ENCODE measurements around the gene GATAD2B. TPM values are rescaled to one million over a fixed set of nuclear protein-coding genes. Genes with fewer than 3 reads are reported as not detected.

Gene GATAD2B
- total RNA-seq, 1 donor from 2014 or later, result 48.4 TPM

GRCh38 chr1:153852170-153852569, 70.6 kb downstream of the GATAD2B start:
- no peaks in the 10 kb centered on the region for H3K27me3 ChIP-seq (ENCODE audit: insufficient read depth, low read length)
- peaks cover 40% of the 10 kb centered on the region for H3K79me2 ChIP-seq (ENCODE audit: insufficient read depth, low read length)
- H4K20me1 ChIP-seq (ENCODE audit: insufficient read depth, low read length), result peaks cover 60% of the 10 kb centered on the region
- H3K9me3 Mint-ChIP-seq (ENCODE audit: unreplicated experiment), result no peaks in the 10 kb centered on the region
- DNase-seq (ENCODE audit: low read depth) (no peak), FAIRE-seq (no peak)
- no peaks in the 10 kb centered on the region for H3K9me3 ChIP-seq (ENCODE audit: insufficient read depth, low read depth, low read length)
- peaks cover 23% of the 10 kb centered on the region for H3K36me3 Mint-ChIP-seq (ENCODE audit: low read depth, unreplicated experiment)
- H3K9ac ChIP-seq (ENCODE audit: low read length), result no peak overlapping the region
- H3K27ac ChIP-seq (ENCODE audit: low read depth, low read length), result no peak overlapping the region
- H3K4me2 ChIP-seq (ENCODE audit: low read length), result no peak overlapping the region
- no peak overlapping the region for H3K27ac Mint-ChIP-seq (ENCODE audit: unreplicated experiment)
- H3K27me3 Mint-ChIP-seq (ENCODE audit: low read depth, unreplicated experiment), result no peaks in the 10 kb centered on the region
- no peaks in the 10 kb centered on the region for H3K4me1 ChIP-seq (ENCODE audit: insufficient read depth, low read length)
- H3K36me3 ChIP-seq (ENCODE audit: insufficient read depth, low read length), result no peaks in the 10 kb centered on the region
- H3K4me1 Mint-ChIP-seq (ENCODE audit: low read depth, unreplicated experiment), result no peaks in the 10 kb centered on the region
- H3K4me3 Mint-ChIP-seq (ENCODE audit: unreplicated experiment), result no peak overlapping the region
- H2AFZ ChIP-seq (ENCODE audit: low read depth, low read length), result no peak overlapping the region
- H3K4me3 ChIP-seq (ENCODE audit: insufficient read depth, low read depth, low read length), result no peak overlapping the region
- TF ChIP-seq EZH2 (IDR thresholded peaks at IDR 0.05; ENCODE audit: insufficient read depth, low read length) (no peak), CTCF (IDR thresholded peaks at IDR 0.05; ENCODE audit: insufficient read depth, low read depth, low read length) (no peak)

- Mint-ChIP-seq H3K27me3 (ENCODE audit: low read depth, unreplicated experiment) (no peaks in the 10 kb centered on the region), H3K4me3 (ENCODE audit: unreplicated experiment) (no peak overlapping the region), H3K36me3 (ENCODE audit: low read depth, unreplicated experiment) (peaks cover 19% of the 10 kb centered on the region), H3K4me1 (ENCODE audit: low read depth, unreplicated experiment) (no peaks in the 10 kb centered on the region), H3K9me3 (ENCODE audit: unreplicated experiment) (no peaks in the 10 kb centered on the region), H3K27ac (ENCODE audit: unreplicated experiment) (no peak overlapping the region)
- DNase-seq (ENCODE audit: low read depth) (no peak), FAIRE-seq (no peak)
- Histone ChIP-seq H4K20me1 (ENCODE audit: insufficient read depth, low read length) (peaks cover 54% of the 10 kb centered on the region), H3K36me3 (ENCODE audit: insufficient read depth, low read length) (no peaks in the 10 kb centered on the region), H3K4me1 (ENCODE audit: insufficient read depth, low read length) (no peaks in the 10 kb centered on the region), H3K4me2 (ENCODE audit: low read length) (no peak overlapping the region), H3K9me3 (ENCODE audit: insufficient read depth, low read depth, low read length) (no peaks in the 10 kb centered on the region), H3K9ac (ENCODE audit: low read length) (no peak overlapping the region), H3K4me3 (ENCODE audit: insufficient read depth, low read depth, low read length) (no peak overlapping the region), H2AFZ (ENCODE audit: low read depth, low read length) (no peak overlapping the region), H3K27ac (ENCODE audit: low read depth, low read length) (no peak overlapping the region), H3K79me2 (ENCODE audit: insufficient read depth, low read length) (peaks cover 25% of the 10 kb centered on the region), H3K27me3 (ENCODE audit: insufficient read depth, low read length) (no peaks in the 10 kb centered on the region)
- TF ChIP-seq CTCF (IDR thresholded peaks at IDR 0.05; ENCODE audit: insufficient read depth, low read depth, low read length), result no peak
- no peak for TF ChIP-seq EZH2 (IDR thresholded peaks at IDR 0.05; ENCODE audit: insufficient read depth, low read length)
Observed at GRCh38 chr1:153849487-153850185, 73.1 kb downstream of the GATAD2B start.

GRCh38 chr1:153848805-153849204, 74.0 kb downstream of the GATAD2B start:
- Mint-ChIP-seq H3K36me3 (ENCODE audit: low read depth, unreplicated experiment) (peaks cover 19% of the 10 kb centered on the region), H3K4me1 (ENCODE audit: low read depth, unreplicated experiment) (no peaks in the 10 kb centered on the region), H3K27ac (ENCODE audit: unreplicated experiment) (no peak overlapping the region), H3K27me3 (ENCODE audit: low read depth, unreplicated experiment) (no peaks in the 10 kb centered on the region), H3K4me3 (ENCODE audit: unreplicated experiment) (no peak overlapping the region), H3K9me3 (ENCODE audit: unreplicated experiment) (no peaks in the 10 kb centered on the region)
- no peak overlapping the region for H3K4me3 ChIP-seq (ENCODE audit: insufficient read depth, low read depth, low read length)
- H3K4me1 ChIP-seq (ENCODE audit: insufficient read depth, low read length), result no peaks in the 10 kb centered on the region
- TF ChIP-seq EZH2 (IDR thresholded peaks at IDR 0.05; ENCODE audit: insufficient read depth, low read length) (no peak), CTCF (IDR thresholded peaks at IDR 0.05; ENCODE audit: insufficient read depth, low read depth, low read length) (no peak)
- H3K27me3 ChIP-seq (ENCODE audit: insufficient read depth, low read length), result no peaks in the 10 kb centered on the region
- FAIRE-seq (no peak), DNase-seq (ENCODE audit: low read depth) (no peak)
- no peak overlapping the region for H3K9ac ChIP-seq (ENCODE audit: low read length)
- H3K4me2 ChIP-seq (ENCODE audit: low read length), result no peak overlapping the region
- no peak overlapping the region for H2AFZ ChIP-seq (ENCODE audit: low read depth, low read length)
- H3K36me3 ChIP-seq (ENCODE audit: insufficient read depth, low read length), result no peaks in the 10 kb centered on the region
- peaks cover 58% of the 10 kb centered on the region for H4K20me1 ChIP-seq (ENCODE audit: insufficient read depth, low read length)
- H3K9me3 ChIP-seq (ENCODE audit: insufficient read depth, low read depth, low read length), result no peaks in the 10 kb centered on the region
- H3K79me2 ChIP-seq (ENCODE audit: insufficient read depth, low read length), result peaks cover 29% of the 10 kb centered on the region
- H3K27ac ChIP-seq (ENCODE audit: low read depth, low read length), result no peak overlapping the region

Measured in astrocyte (in vitro differentiated cells and primary cell).